Chondrocyte (in vitro differentiated cells): ENCODE measurements around the gene CBFA2T2. TPM values are rescaled to one million over a fixed set of nuclear protein-coding genes. Genes with fewer than 3 reads are reported as not detected.
A peak's percentile ranks its signal among the peaks of the same experiment; 100 is the strongest.
"Not testable (repeated sequence)": the region's sequence is repeated elsewhere in the genome, so short reads cannot be mapped to it uniquely, and the experiment has no call there.

Experiments
- DNase-seq: peaks from one replicate; pipeline ENCODE4 v3.0.0; 2021; ENCODE audit warnings: mixed read lengths, low spot score
- H3K27ac Mint-ChIP-seq: one replicate; pipeline ENCODE4 v1.8.0; 2021; ENCODE audit warnings: mild to moderate bottlenecking, moderate library complexity, mixed read lengths; ENCODE audit not compliant: unreplicated experiment
- H3K27me3 Mint-ChIP-seq: 2 replicates; pipeline ENCODE4 v1.8.0; 2021; ENCODE audit warnings: low read depth, mixed read lengths
- H3K36me3 Mint-ChIP-seq: 2 replicates; pipeline ENCODE4 v1.8.0; 2021; ENCODE audit warnings: low read depth, mixed read lengths
- H3K4me1 Mint-ChIP-seq: 2 replicates; pipeline ENCODE4 v1.8.0; 2021; ENCODE audit warnings: low read depth, mild to moderate bottlenecking, mixed read lengths
- H3K4me3 Mint-ChIP-seq: one replicate; pipeline ENCODE4 v1.8.0; 2021; ENCODE audit warnings: mild to moderate bottlenecking, moderate library complexity, mixed read lengths; ENCODE audit not compliant: unreplicated experiment
- H3K9me3 Mint-ChIP-seq: 2 replicates; pipeline ENCODE4 v1.8.0; 2021; ENCODE audit warnings: low read depth, mixed read lengths
- CTCF ChIP-seq: fragments of 200-600 bp; sonication (generic); IDR thresholded peaks from 2 replicates; pipeline ENCODE4 v1.5.0; 2021; ENCODE audit warnings: antibody characterized with exemption, mild to moderate bottlenecking, moderate library complexity
- total RNA-seq: library from RNA; stranded (reverse); gene quantifications from 3 replicates; pipeline ENCODE4 v1.2.1, GENCODE V29; 2021

The CBFA2T2 gene
- total RNA-seq, 1 donor from 2014 or later: 23.5 TPM

GRCh38 chr20:33526769-33527168, 36.9 kb downstream of the CBFA2T2 start:
- Mint-ChIP-seq H3K9me3 (no peaks in the 10 kb centered on the region), H3K4me3 (no peak overlapping the region), H3K27ac (no peak overlapping the region), H3K36me3 (no peaks in the 10 kb centered on the region), H3K4me1 (peaks cover 22% of the 10 kb centered on the region), H3K27me3 (no peaks in the 10 kb centered on the region)
- TF ChIP-seq CTCF: no peak
- DNase-seq: no peak

- Mint-ChIP-seq H3K4me3 (no peak overlapping the region), H3K27me3 (no peaks in the 10 kb centered on the region), H3K9me3 (no peaks in the 10 kb centered on the region), H3K27ac (peak overlapping the region; percentile 84), H3K4me1 (peaks cover 33% of the 10 kb centered on the region), H3K36me3 (no peaks in the 10 kb centered on the region)
- no peak for TF ChIP-seq CTCF
- DNase-seq: no peak
Measured at GRCh38 chr20:33531047-33531877, 41.4 kb downstream of the CBFA2T2 start.

- no peaks in the 10 kb centered on the region for H3K9me3 Mint-ChIP-seq
- TF ChIP-seq CTCF: no peak
- no peak for DNase-seq
- no peaks in the 10 kb centered on the region for H3K36me3 Mint-ChIP-seq
- H3K4me3 Mint-ChIP-seq: no peak overlapping the region
- no peaks in the 10 kb centered on the region for H3K27me3 Mint-ChIP-seq
- H3K4me1 Mint-ChIP-seq: peaks cover 33% of the 10 kb centered on the region
- H3K27ac Mint-ChIP-seq: peak overlapping the region; percentile 84
Measured at GRCh38 chr20:33531885-33532284, 42.0 kb downstream of the CBFA2T2 start.

GRCh38 chr20:33532753-33533459, 43.0 kb downstream of the CBFA2T2 start:
- no peak for TF ChIP-seq CTCF
- H3K9me3 Mint-ChIP-seq: no peaks in the 10 kb centered on the region
- peaks cover 4% of the 10 kb centered on the region for H3K36me3 Mint-ChIP-seq
- H3K4me3 Mint-ChIP-seq: no peak overlapping the region
- no peak for DNase-seq
- H3K27ac Mint-ChIP-seq: no peak overlapping the region
- no peaks in the 10 kb centered on the region for H3K27me3 Mint-ChIP-seq
- H3K4me1 Mint-ChIP-seq: peaks cover 40% of the 10 kb centered on the region

- H3K36me3 Mint-ChIP-seq, H3K27me3 Mint-ChIP-seq, H3K9me3 Mint-ChIP-seq, H3K4me3 Mint-ChIP-seq, H3K27ac Mint-ChIP-seq, DNase-seq: not testable (repeated sequence)
- H3K4me1 Mint-ChIP-seq: peaks cover 47% of the 10 kb centered on the region
Measured at GRCh38 chr20:33535717-33536116, 45.8 kb downstream of the CBFA2T2 start.
